ENCODE measurements around the gene SEZ6L. TPM values are rescaled to one million over a fixed set of nuclear protein-coding genes. Genes with fewer than 3 reads are reported as not detected.
"Not testable (repeated sequence)": the region's sequence is repeated elsewhere in the genome, so short reads cannot be mapped to it uniquely, and the experiment has no call there.

SEZ6L gene
- total and polyA plus RNA-seq, 10 donors, result 0.02 to 0.72 (median 0.30) TPM; not detected in 2

DNA sequence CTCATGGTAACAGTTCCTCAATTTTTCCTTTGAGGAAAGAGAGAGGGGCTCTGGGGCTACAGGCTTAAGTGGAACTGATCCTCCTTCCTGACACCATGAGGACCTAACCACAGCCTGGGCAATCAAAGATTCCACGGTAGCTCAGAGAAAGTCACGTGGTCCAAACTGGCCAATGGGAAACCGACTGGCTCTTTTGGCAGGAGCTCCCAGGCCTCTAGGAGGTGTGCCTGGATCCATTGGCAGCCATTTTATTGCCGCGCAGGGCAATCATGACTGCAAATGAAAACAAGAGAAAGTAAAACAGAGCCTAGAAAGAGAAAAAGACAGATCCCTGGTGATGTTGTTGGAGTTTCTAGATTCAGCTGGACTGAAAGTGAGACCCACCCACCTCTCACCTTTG lies 232.5 kb downstream of the SEZ6L start:
- no peak for DNase-seq
- Histone ChIP-seq H3K9me3 (no peaks in the 10 kb centered on the region), H3K4me1 (peaks cover 0 to 23% (median 9%) of the 10 kb centered on the region in 6 donors), H3K4me3 (no peak overlapping the region), H3K27ac (no peak overlapping the region), H3K36me3 (no peaks in the 10 kb centered on the region), H3K27me3 (replicated peaks in 1 of 7) (peaks cover 0 to 10% (median 0%) of the 10 kb centered on the region in 7 donors)
- intact Hi-C loops (cut with DNase I; ENCODE audit: low total_unique reads), result no loop called here
- 76 to 81% (median 80%) methylated on average over 5 of the region's 5 CpGs for WGBS, 5 donors
- TF ChIP-seq POLR2AphosphoS5 (IDR thresholded peaks at IDR 0.05) (no peak), POLR2A (IDR thresholded peaks at IDR 0.05) (no peak)
- TF ChIP-seq, protein P1, sequence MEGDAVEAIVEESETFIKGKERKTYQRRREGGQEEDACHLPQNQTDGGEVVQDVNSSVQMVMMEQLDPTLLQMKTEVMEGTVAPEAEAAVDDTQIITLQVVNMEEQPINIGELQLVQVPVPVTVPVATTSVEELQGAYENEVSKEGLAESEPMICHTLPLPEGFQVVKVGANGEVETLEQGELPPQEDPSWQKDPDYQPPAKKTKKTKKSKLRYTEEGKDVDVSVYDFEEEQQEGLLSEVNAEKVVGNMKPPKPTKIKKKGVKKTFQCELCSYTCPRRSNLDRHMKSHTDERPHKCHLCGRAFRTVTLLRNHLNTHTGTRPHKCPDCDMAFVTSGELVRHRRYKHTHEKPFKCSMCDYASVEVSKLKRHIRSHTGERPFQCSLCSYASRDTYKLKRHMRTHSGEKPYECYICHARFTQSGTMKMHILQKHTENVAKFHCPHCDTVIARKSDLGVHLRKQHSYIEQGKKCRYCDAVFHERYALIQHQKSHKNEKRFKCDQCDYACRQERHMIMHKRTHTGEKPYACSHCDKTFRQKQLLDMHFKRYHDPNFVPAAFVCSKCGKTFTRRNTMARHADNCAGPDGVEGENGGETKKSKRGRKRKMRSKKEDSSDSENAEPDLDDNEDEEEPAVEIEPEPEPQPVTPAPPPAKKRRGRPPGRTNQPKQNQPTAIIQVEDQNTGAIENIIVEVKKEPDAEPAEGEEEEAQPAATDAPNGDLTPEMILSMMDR (IDR thresholded peaks at IDR 0.05 in 8 of 11, conservative IDR thresholded peaks at IDR 0.05 in 3 of 11), result no peak

- no peak overlapping the region for H3K27ac ChIP-seq
- TF ChIP-seq POLR2A (IDR thresholded peaks at IDR 0.05), result no peak
- no peak for TF ChIP-seq POLR2AphosphoS5 (IDR thresholded peaks at IDR 0.05)
- TF ChIP-seq, protein P1 (IDR thresholded peaks at IDR 0.05 in 8 of 11, conservative IDR thresholded peaks at IDR 0.05 in 3 of 11), result no peak
- H3K4me3 ChIP-seq, result no peak overlapping the region
- peaks cover 0 to 16% (median 0%) of the 10 kb centered on the region in 7 donors for H3K27me3 ChIP-seq (replicated peaks in 1 of 7)
- intact Hi-C loops (cut with DNase I; ENCODE audit: low total_unique reads), result no loop called here
- DNase-seq, result no peak
- H3K9me3 ChIP-seq, result no peaks in the 10 kb centered on the region
- no peaks in the 10 kb centered on the region for H3K36me3 ChIP-seq
- H3K4me1 ChIP-seq, result peaks cover 0 to 23% (median 9%) of the 10 kb centered on the region in 6 donors
- WGBS, 5 donors, result 17 to 26% (median 20%) methylated on average over 6 of the region's 6 CpGs
Measured at GRCh38 chr22:26404851-26405421, 235.7 kb downstream of the SEZ6L start.

- DNase-seq, result no peak
- H3K27ac ChIP-seq, result no peak overlapping the region
- H3K4me1 ChIP-seq, result peaks cover 0 to 23% (median 9%) of the 10 kb centered on the region in 6 donors
- peaks cover 0 to 18% (median 0%) of the 10 kb centered on the region in 7 donors for H3K27me3 ChIP-seq (replicated peaks in 1 of 7)
- intact Hi-C loops (cut with DNase I; ENCODE audit: low total_unique reads), result no loop called here
- H3K9me3 ChIP-seq, result no peaks in the 10 kb centered on the region
- WGBS, 5 donors, result 79 to 94% (median 84%) methylated on average over 4 of the region's 4 CpGs
- TF ChIP-seq POLR2A (IDR thresholded peaks at IDR 0.05) (no peak), POLR2AphosphoS5 (IDR thresholded peaks at IDR 0.05) (no peak)
- TF ChIP-seq, protein P1 (IDR thresholded peaks at IDR 0.05 in 8 of 11, conservative IDR thresholded peaks at IDR 0.05 in 3 of 11), result no peak
- H3K4me3 ChIP-seq, result no peak overlapping the region
- no peaks in the 10 kb centered on the region for H3K36me3 ChIP-seq
Measured at GRCh38 chr22:26406118-26406517, 236.9 kb downstream of the SEZ6L start.

GRCh38 chr22:26408562-26409220 lies 239.4 kb downstream of the SEZ6L start:
- H3K27ac ChIP-seq; DNase-seq; intact Hi-C loops (cut with DNase I; ENCODE audit: low total_unique reads); H3K9me3 ChIP-seq; H3K36me3 ChIP-seq; H3K4me3 ChIP-seq: not testable (repeated sequence)
- peaks cover 0 to 26% (median 0%) of the 10 kb centered on the region in 7 donors for H3K27me3 ChIP-seq (replicated peaks in 1 of 7)
- H3K4me1 ChIP-seq, result peaks cover 0 to 19% (median 9%) of the 10 kb centered on the region in 6 donors
- 90 to 94% (median 91%) methylated on average over 7 of the region's 7 CpGs for WGBS, 5 donors

All from spleen (tissue), 11 donors.